GM19099 (cell line): ENCODE measurements around the gene LAMC3.

Experiments
- POLR2A ChIP-seq: IDR thresholded peaks from 3 replicates; pipeline ENCODE4 v1.6.1; 2011; ENCODE audit warnings: low read depth; ENCODE audit not compliant: insufficient read length; ENCODE audit errors: extremely low read depth

The LAMC3 gene

DNA sequence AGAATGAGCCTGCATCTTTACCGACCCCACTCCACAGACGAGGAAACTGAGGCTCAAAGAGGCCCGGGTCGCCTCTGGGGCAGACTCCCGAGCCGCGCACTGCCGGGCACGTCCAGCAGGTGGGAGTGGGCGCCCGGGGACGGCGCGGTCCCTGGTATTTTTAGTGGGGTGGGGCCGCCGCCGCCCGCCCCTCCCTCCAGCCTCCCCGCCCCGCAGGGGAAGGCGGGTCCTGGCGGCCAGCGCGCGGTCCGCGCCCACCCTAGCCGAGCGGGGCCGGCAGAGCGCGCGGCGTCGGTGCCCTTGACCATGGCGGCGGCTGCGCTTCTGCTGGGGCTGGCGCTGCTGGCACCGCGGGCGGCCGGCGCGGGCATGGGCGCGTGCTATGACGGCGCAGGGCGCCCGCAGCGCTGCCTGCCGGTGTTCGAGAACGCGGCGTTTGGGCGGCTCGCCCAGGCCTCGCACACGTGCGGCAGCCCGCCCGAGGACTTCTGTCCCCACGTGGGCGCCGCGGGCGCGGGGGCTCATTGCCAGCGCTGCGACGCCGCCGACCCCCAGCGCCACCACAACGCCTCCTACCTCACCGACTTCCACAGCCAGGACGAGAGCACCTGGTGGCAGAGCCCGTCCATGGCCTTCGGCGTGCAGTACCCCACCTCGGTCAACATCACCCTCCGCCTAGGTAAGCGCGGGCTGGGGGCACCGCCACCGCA, at the start of gene LAMC3:
LAMC3 (plus strand) TSS at position 266 of the 710 bp plus-strand sequence; CDS start at position 307, 41 bp downstream.
- TF ChIP-seq POLR2A, result no peak

DNA sequence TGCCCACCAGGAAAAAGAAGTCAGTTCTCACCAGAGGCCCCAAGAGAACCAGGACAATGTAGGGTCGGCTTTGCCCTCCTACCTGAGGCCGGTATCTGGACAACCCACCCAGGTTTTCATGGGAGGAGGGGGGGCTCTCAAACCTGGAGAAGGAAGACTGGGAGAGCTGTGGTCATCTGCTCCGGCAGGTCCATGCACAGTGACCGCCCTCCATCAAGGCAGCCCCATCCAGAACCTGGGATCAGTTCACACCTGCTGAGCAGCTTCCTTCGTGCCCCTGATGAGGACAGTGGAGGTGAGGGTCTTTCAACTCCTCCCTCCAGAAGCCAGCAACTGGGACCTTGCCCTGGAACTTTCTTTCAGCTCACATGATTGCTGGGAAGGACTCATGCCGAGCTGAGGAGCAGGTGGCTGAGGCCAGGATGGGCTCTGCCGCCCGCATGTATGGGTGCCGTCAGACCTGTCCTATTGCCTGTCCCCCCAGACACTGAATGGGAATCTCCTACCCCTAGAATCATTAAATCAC, 49.1 kb upstream of the LAMC3 start:
- TF ChIP-seq POLR2A, result no peak

DNA sequence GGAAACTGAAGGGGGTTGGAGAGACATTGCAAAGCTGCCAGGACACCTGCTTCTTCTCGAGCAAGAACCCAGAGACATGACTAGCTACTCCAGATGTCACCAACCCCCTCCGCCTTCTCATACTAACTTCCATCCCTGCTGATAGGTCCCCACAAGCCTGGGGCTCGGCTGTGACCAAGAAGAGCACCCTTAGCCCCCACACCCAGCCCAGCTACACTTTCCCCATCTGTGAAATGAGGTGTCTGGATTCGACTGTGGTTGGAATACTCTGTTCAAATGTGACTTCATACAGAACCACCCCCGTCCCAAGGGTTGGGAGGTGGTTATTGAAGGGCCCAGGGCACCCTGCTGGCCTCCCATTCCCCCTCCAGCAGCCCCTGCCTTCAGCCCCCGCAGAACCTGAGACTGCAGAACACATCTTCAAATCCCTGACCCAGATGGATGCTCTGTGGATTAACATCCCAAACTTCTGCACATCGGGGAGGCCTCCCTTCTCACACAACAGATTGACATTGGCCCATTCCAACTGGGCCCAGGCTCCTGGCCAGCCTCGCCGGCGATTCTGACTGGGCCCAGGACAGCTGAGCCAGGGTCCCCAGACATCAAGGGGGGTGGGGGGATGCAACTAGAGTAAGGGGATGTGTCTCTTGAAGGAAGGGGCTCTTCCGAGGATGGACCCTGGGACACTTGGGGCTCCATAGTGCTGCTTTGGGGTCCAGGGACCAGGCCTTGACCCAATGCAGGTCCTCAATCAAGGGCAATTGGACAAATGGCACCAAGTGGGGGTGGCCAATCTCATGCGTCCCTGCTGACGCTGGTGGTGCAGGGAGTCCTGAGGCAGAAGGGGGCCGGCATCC, 48.2 kb upstream of the LAMC3 start:
- no peak for TF ChIP-seq POLR2A

DNA sequence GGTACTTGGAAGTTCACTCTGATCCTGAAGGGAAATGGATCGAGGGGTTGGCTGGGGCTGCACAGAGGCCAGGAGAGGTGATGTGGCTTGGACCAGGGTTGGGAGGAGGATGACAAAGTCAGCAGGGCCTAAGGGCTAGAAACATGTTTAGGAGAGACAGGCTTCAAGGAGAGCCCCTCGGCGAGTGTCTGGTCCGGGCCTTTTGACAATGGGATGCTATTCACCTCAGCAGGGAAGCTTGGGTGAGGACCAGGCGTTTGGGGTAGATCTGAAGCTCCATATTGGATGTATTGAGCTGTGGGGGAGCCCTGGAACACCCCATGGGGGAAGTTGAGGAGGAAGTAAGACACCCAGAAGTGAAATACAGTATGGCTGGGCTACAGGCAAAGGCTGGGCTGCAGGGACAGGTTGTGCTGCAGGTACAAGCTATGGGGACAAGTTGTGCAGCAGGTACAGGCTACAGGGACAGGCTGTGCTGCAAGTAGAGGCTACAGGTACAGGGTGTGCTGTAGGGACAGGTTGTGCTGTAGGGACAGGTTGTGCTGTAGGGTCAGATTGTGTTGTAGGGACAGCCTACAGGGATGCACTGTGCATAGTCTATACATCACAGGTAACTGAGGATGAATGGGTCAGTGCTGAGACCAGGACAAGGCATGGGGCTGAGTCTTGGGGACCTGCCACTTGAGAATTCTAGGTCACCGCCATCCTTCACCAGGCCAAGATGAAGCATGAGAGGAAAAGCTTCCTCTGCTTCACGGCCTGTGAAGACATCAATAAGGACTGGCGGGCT, 47.3 kb upstream of the LAMC3 start:
- no peak for TF ChIP-seq POLR2A

DNA sequence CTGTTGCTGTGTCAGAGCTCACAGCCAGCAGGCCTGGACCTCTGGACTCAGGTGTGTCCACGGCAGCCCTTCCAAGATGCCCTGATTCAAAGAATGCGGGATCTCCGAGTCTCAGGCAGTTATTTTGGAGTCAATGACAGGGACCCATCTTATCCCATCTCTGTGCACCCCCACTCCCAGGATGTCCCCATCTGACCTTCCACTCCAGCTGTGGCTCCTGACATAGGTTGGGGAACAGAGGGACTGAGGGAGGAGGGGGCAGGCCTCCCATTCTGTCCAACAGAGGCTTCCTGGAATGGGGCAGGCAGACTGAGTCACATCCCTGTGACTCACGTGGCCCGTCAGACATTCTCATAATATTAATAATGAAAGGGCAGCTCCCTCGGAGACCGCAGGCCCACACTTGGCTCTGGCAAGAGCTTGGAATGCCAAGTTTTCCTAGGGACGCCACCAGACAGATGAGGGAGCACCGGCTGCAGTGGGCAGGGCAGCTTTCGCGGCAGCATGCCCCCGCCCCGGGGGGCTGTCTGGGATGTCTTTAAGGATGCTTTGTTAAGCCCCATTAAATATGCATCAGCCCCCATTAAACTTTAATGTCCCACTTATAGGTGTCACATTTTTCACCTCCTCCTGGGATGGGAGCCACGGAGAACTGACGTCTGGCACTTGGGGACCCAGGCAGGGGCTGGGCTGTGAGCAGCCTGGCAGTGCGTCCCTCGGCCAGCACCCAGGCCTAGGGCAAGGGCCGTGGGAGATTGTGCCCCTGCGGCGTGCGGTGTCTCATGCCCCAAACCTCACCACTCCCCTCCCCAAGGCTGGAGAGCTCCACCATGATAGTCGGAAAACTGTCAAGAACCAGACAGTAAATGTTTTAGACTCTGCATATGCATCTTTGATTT, 46.3 kb upstream of the LAMC3 start:
- TF ChIP-seq POLR2A, result no peak

DNA sequence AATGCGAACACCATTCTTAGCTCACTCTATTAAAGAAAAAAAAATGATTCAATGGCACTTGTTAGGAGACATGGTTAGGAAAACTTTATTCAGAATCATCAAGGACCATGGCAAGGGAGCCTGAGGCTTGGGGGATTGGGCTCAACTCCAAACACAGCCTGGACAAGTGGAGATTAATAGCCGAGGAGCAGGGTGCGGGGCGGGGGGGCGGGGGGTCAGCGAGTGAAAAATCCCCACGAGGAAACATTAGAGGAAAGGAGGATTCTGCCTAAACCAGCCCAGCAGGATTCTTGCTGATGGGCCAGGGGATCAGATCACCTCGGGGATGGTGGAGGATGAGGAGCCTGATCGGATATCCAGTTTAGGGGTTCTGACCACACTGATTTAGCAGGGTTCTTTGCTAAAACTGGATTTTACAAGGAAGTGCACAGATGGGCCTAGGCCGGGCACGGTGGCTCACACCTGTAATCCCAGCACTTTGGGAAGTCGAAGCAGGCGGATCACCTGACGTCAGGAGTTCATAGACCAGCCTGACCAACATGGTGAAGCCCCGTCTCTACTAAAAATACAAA, 45.6 kb upstream of the LAMC3 start:
- no peak for TF ChIP-seq POLR2A

DNA sequence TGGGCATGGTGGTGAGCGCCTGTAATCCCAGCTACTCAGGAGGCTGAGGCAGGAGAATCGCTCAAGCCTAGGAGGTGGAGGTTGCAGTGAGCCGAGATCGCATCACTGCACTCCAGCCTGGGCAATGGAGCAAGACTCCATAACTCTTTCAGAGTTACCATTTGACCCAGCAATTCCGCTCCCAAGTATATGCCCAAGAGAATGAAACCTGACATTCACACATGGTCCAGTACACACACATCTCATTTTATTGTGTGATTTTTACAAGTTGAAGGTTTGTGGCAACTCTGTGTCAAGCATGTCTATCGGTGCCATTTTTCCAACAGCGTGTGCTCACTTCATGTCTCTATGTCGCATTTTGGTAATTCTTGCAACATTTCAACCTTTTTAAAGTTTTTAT, 45.1 kb upstream of the LAMC3 start:
- TF ChIP-seq POLR2A, result no peak

DNA sequence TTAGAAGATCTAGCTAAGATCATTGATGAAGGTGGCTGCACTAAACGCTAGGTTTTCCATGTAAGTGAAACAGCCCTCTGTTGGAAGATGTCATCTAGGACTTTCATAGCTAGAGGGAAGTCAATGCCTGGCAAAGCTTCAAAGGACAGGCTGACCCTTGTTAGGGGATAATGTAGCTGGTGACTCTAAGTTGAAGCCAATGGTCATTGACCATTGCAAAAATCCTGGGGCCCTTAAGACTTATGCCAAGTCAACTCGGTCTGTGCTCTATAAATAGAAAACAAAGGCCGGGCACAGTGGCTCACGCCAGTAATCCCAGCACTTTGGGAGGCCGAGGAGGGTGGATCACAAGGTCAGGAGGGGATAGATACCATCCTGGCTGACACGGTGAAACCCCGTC, 43.3 kb upstream of the LAMC3 start:
- no peak for TF ChIP-seq POLR2A

DNA sequence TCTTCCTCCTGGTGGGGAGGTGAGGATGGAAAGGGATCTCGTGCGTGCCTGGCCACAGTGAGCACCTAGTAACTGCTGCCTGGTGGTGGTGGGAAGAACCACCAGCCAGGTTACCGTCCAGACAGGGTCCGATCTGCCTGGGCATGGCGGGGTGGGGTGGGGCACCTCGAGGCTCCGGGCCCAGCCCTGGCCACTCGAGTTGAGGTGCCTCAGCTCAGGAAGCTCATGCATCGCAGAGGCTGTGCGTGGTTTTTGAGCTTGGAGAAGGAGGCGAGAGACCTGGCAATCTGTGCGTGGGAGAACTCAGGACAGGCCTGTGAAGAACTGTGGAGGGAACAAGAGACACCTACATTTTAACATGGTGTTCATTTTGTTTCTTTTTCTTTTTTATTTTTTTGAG, 38.9 kb upstream of the LAMC3 start:
- no peak for TF ChIP-seq POLR2A

DNA sequence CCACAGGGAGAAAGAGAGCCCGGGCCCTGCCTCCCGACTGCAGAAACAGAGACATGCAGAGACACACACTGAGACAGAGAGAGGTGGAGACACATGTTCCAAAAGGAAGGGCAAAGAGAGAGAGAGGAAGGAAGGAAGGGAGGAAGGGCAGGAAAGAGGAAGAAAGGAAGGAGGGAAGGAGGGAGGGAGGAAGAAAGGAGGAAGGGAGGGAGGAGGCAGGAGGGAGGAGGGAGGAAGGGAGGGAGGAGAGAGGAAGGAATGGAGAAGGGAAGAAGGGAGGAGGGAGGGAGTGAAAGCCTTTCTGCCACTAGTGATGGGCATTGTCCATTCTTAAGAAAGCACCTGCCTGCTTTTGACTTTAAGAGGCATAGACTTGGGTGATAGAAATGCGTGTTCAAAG, 38.1 kb upstream of the LAMC3 start:
- no peak for TF ChIP-seq POLR2A

DNA sequence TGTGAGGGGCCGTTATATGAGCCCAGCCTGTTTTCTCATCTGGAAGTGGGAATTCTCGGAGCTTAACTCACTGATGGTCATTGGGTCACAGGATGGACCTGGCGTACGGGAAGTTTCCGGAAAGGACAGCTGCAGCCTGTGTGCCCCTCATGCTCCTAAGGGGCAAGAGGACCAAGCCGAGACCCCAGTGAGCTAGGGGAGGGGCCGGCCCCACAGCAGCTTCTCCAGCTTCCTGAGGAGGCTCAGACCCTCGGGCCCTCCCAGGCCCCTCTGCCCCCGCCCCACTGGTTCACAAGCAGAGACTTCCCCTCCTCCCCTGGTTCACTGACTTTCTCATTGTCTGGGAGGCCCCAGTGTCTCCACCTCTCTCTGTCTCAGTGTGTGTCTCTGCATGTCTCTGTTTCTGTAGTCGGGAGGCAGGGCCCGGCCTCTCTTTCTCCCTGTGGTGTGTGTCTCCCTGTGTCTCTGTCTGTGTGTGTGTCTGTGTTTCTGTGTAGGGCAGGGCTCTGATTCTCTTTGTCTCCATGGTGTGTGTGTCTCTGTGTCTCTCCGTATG, 37.6 kb upstream of the LAMC3 start:
- no peak for TF ChIP-seq POLR2A

DNA sequence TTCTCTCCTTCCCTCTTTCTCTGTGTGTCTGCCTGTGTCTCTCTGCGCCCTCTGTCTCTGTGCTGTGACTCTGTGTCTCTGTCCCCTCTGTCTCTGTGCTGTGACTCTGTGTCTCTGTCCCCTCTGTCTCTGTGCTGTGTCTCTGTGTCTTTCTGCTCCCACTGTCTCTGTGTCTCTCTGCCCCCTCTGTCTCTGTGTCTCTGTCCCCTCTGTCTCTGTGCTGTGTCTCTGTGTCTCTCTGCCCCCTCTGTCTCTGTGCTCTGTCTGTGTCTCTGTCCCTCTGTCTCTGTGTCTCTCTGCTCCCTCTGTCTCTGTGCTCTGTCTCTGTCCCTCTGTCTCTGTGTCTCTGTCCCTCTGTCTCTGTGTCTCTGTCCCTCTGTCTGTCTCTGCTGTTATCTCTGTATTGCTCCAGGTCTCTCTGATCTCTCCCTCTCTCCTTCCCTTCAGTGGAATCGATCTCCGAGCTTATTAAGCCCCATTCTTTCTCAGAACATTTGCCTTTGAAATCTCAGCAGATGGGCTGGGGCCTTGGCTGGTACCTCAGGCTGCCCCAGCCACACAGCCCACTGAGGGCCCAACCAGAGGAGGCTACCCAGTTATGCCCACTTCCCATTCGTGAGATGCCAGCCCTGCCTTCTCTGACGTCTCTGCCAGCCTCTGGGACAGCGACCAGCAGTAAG, 36.6 kb upstream of the LAMC3 start:
- no peak for TF ChIP-seq POLR2A
